ENCODE measurements around the gene HAUS8.

DNA sequence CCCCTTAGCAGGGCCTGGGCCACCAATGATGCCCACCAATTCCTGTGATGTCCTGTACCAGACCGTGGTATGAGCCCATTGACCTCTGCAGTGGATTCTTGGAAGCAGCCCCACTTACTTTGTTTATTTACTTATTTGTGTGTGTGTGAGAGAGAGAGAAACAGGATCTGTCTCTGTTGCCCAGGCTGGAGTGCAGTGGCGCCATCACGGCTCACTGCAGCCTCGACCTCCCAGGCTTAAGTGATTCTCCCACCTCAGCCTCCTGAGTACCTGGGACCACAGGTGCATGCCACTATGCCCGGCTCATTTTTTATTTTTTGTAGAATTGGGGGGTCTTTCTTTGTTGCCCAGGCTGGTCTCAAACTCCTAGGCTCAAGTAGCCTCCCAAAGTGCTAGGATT is 13.3 kb upstream of the HAUS8 start:
- TF ChIP-seq, protein P1, sequence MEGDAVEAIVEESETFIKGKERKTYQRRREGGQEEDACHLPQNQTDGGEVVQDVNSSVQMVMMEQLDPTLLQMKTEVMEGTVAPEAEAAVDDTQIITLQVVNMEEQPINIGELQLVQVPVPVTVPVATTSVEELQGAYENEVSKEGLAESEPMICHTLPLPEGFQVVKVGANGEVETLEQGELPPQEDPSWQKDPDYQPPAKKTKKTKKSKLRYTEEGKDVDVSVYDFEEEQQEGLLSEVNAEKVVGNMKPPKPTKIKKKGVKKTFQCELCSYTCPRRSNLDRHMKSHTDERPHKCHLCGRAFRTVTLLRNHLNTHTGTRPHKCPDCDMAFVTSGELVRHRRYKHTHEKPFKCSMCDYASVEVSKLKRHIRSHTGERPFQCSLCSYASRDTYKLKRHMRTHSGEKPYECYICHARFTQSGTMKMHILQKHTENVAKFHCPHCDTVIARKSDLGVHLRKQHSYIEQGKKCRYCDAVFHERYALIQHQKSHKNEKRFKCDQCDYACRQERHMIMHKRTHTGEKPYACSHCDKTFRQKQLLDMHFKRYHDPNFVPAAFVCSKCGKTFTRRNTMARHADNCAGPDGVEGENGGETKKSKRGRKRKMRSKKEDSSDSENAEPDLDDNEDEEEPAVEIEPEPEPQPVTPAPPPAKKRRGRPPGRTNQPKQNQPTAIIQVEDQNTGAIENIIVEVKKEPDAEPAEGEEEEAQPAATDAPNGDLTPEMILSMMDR (IDR thresholded peaks at IDR 0.05): no peak
- TF ChIP-seq POLR2A (IDR thresholded peaks at IDR 0.05): no peak
